ENCODE data around the gene MRPS5. TPM values are rescaled to one million over a fixed set of nuclear protein-coding genes. Genes with fewer than 3 reads are reported as not detected.

The MRPS5 gene
- total RNA-seq, 4 donors from 2014 or later: 31.1 to 46.6 (median 39.8) TPM

GRCh38 chr2:95050385-95051300 is 71.0 kb downstream of the MRPS5 start:
- TF ChIP-seq CTCF (IDR thresholded peaks at IDR 0.05): no peak
- no peak for TF ChIP-seq POLR2AphosphoS5 (IDR thresholded peaks at IDR 0.05)
- no peak for TF ChIP-seq EP300 (IDR thresholded peaks at IDR 0.05)
- no peak for TF ChIP-seq POLR2A (IDR thresholded peaks at IDR 0.05; ENCODE audit: low read depth)
- Histone ChIP-seq H3K36me3 (no peaks in the 10 kb centered on the region), H3K9me3 (no peaks in the 10 kb centered on the region), H3K4me3 (no peak overlapping the region), H3K27me3 (peaks cover 0 to 34% (median 3%) of the 10 kb centered on the region in 4 donors), H3K4me1 (peaks cover 0 to 4% (median 0%) of the 10 kb centered on the region in 4 donors), H3K27ac (replicated peaks in 1 of 4) (no peak overlapping the region)
- intact Hi-C loops (cut with DNase I): loop anchor here (2.0 kb wide), 1 partner anchor 28 kb away; no protein-coding TSS in a partner anchor
- 71% methylated on average over 4 of the region's 7 CpGs for WGBS
- DNase-seq (ENCODE audit: extremely low spot score): no peak

- WGBS: 75% methylated on average over 3 of the region's 6 CpGs
- Histone ChIP-seq H3K4me1 (peaks cover 0 to 4% (median 0%) of the 10 kb centered on the region in 4 donors), H3K27ac (replicated peaks in 1 of 4) (no peak overlapping the region), H3K4me3 (no peak overlapping the region), H3K36me3 (no peaks in the 10 kb centered on the region), H3K9me3 (no peaks in the 10 kb centered on the region), H3K27me3 (peaks cover 0 to 31% (median 3%) of the 10 kb centered on the region in 4 donors)
- TF ChIP-seq CTCF (IDR thresholded peaks at IDR 0.05): no peak
- TF ChIP-seq POLR2AphosphoS5 (IDR thresholded peaks at IDR 0.05): no peak
- TF ChIP-seq POLR2A (IDR thresholded peaks at IDR 0.05; ENCODE audit: low read depth): no peak
- TF ChIP-seq EP300 (IDR thresholded peaks at IDR 0.05): no peak
- no peak for DNase-seq (ENCODE audit: extremely low spot score)
- intact Hi-C loops (cut with DNase I): loop anchor here (2.0 kb wide), 1 partner anchor 27 kb away; no protein-coding TSS in a partner anchor
Measured at GRCh38 chr2:95049961-95050360, 71.6 kb downstream of the MRPS5 start.

GRCh38 chr2:95049683-95049955 is 72.0 kb downstream of the MRPS5 start:
- Histone ChIP-seq H3K36me3 (no peaks in the 10 kb centered on the region), H3K4me3 (no peak overlapping the region), H3K4me1 (peaks cover 0 to 6% (median 0%) of the 10 kb centered on the region in 4 donors), H3K9me3 (no peaks in the 10 kb centered on the region), H3K27ac (replicated peaks in 1 of 4) (no peak overlapping the region), H3K27me3 (peaks cover 0 to 31% (median 3%) of the 10 kb centered on the region in 4 donors)
- 90% methylated on average over 6 of the region's 10 CpGs for WGBS
- intact Hi-C loops (cut with DNase I): no loop called here
- DNase-seq (ENCODE audit: extremely low spot score): no peak
- TF ChIP-seq POLR2A (IDR thresholded peaks at IDR 0.05; ENCODE audit: low read depth): no peak
- TF ChIP-seq CTCF (IDR thresholded peaks at IDR 0.05): no peak
- TF ChIP-seq EP300 (IDR thresholded peaks at IDR 0.05): no peak
- no peak for TF ChIP-seq POLR2AphosphoS5 (IDR thresholded peaks at IDR 0.05)

GRCh38 chr2:95048825-95049682 is 72.6 kb downstream of the MRPS5 start:
- Histone ChIP-seq H3K9me3 (no peaks in the 10 kb centered on the region), H3K4me1 (peaks cover under 1 to 12% (median under 1%) of the 10 kb centered on the region in 4 donors), H3K36me3 (no peaks in the 10 kb centered on the region), H3K27ac (replicated peaks in 1 of 4) (no peak overlapping the region), H3K4me3 (no peak overlapping the region), H3K27me3 (peaks cover 0 to 27% (median 3%) of the 10 kb centered on the region in 4 donors)
- intact Hi-C loops (cut with DNase I): no loop called here
- TF ChIP-seq POLR2A (IDR thresholded peaks at IDR 0.05; ENCODE audit: low read depth): no peak
- TF ChIP-seq EP300 (IDR thresholded peaks at IDR 0.05): no peak
- TF ChIP-seq CTCF (IDR thresholded peaks at IDR 0.05): no peak
- no peak for TF ChIP-seq POLR2AphosphoS5 (IDR thresholded peaks at IDR 0.05)
- 84% methylated on average over 14 of the region's 15 CpGs for WGBS
- DNase-seq (ENCODE audit: extremely low spot score): no peak
